ENCODE data around the gene ECE2. TPM values are rescaled to one million over a fixed set of nuclear protein-coding genes. Genes with fewer than 3 reads are reported as not detected.

The ECE2 gene
- total RNA-seq, 2 experiments from 2014 or later, result not detected

- intact Hi-C loops (cut with micrococcal nuclease; ENCODE audit: unreplicated experiment), result no loop called here
Observed at GRCh38 chr3:184290331-184290730, 14.5 kb downstream of the ECE2 start.

GRCh38 chr3:184291044-184291737 is 15.4 kb downstream of the ECE2 start:
- no peak for TF ChIP-seq CTCF (conservative IDR thresholded peaks at IDR 0.05; ENCODE audit: low read length)
- TF ChIP-seq EZH2phosphoT487 (IDR thresholded peaks at IDR 0.05; ENCODE audit: borderline replicate concordance, low read depth, low read length), result no peak
- H3K4me1 ChIP-seq (ENCODE audit: insufficient read depth, low read length, poor library complexity, severe bottlenecking), result no peaks in the 10 kb centered on the region
- H3K9me2 ChIP-seq (ENCODE audit: insufficient read depth, low read length), result no peaks in the 10 kb centered on the region
- H3K27ac ChIP-seq (ENCODE audit: low read depth, low read length, poor library complexity, severe bottlenecking), result no peak overlapping the region
- H4K20me1 ChIP-seq (ENCODE audit: insufficient read depth, low read length), result no peaks in the 10 kb centered on the region
- no peaks in the 10 kb centered on the region for H3K9me3 ChIP-seq (ENCODE audit: low read length)
- no peak overlapping the region for H2AFZ ChIP-seq (ENCODE audit: low read length)
- BruUV-seq (replicated peaks), result no TSS peak
- ChIA-PET POLR2A (no interaction called here), CTCF (ENCODE audit: unreplicated experiment) (no interaction called here)
- H3K79me2 ChIP-seq (ENCODE audit: insufficient read depth, low read depth, low read length), result no peaks in the 10 kb centered on the region
- intact Hi-C loops (cut with micrococcal nuclease; ENCODE audit: unreplicated experiment), result no loop called here
- no peak for DNase-seq (ENCODE audit: low spot score)
- H3K36me3 ChIP-seq (ENCODE audit: insufficient read depth, low read length), result no peaks in the 10 kb centered on the region
- no peak overlapping the region for H3K4me3 ChIP-seq (ENCODE audit: low read depth, low read length, poor library complexity, severe bottlenecking)
- no peak overlapping the region for H3K4me2 ChIP-seq (ENCODE audit: low read length)

More at GRCh38 chr3:184290331-184290730, 14.5 kb downstream of the ECE2 start:
- Histone ChIP-seq H3K9me2 (ENCODE audit: insufficient read depth, low read length) (no peaks in the 10 kb centered on the region), H3K79me2 (ENCODE audit: insufficient read depth, low read depth, low read length) (no peaks in the 10 kb centered on the region), H3K36me3 (ENCODE audit: insufficient read depth, low read length) (no peaks in the 10 kb centered on the region), H4K20me1 (ENCODE audit: insufficient read depth, low read length) (no peaks in the 10 kb centered on the region), H3K27ac (ENCODE audit: low read depth, low read length, poor library complexity, severe bottlenecking) (no peak overlapping the region), H3K4me1 (ENCODE audit: insufficient read depth, low read length, poor library complexity, severe bottlenecking) (no peaks in the 10 kb centered on the region), H3K9me3 (ENCODE audit: low read length) (no peaks in the 10 kb centered on the region), H3K4me2 (ENCODE audit: low read length) (no peak overlapping the region), H3K4me3 (ENCODE audit: low read depth, low read length, poor library complexity, severe bottlenecking) (no peak overlapping the region), H2AFZ (ENCODE audit: low read length) (no peak overlapping the region)
- no TSS peak for BruUV-seq (replicated peaks)
- ChIA-PET POLR2A (no interaction called here), CTCF (ENCODE audit: unreplicated experiment) (no interaction called here)
- TF ChIP-seq CTCF (conservative IDR thresholded peaks at IDR 0.05; ENCODE audit: low read length) (no peak), EZH2phosphoT487 (IDR thresholded peaks at IDR 0.05; ENCODE audit: borderline replicate concordance, low read depth, low read length) (no peak)
- DNase-seq (ENCODE audit: low spot score), result no peak

GRCh38 chr3:184291738-184292445 is 16.1 kb downstream of the ECE2 start:
- no peaks in the 10 kb centered on the region for H3K9me3 ChIP-seq (ENCODE audit: low read length)
- no peaks in the 10 kb centered on the region for H3K4me1 ChIP-seq (ENCODE audit: insufficient read depth, low read length, poor library complexity, severe bottlenecking)
- H2AFZ ChIP-seq (ENCODE audit: low read length), result no peak overlapping the region
- DNase-seq (ENCODE audit: low spot score), result no peak
- POLR2A ChIA-PET, result no interaction called here
- no TSS peak for BruUV-seq (replicated peaks)
- H3K36me3 ChIP-seq (ENCODE audit: insufficient read depth, low read length), result no peaks in the 10 kb centered on the region
- no peak overlapping the region for H3K27ac ChIP-seq (ENCODE audit: low read depth, low read length, poor library complexity, severe bottlenecking)
- no peaks in the 10 kb centered on the region for H4K20me1 ChIP-seq (ENCODE audit: insufficient read depth, low read length)
- no peak for TF ChIP-seq CTCF (conservative IDR thresholded peaks at IDR 0.05; ENCODE audit: low read length)
- TF ChIP-seq EZH2phosphoT487 (IDR thresholded peaks at IDR 0.05; ENCODE audit: borderline replicate concordance, low read depth, low read length), result no peak
- intact Hi-C loops (cut with micrococcal nuclease; ENCODE audit: unreplicated experiment), result no loop called here
- no peaks in the 10 kb centered on the region for H3K79me2 ChIP-seq (ENCODE audit: insufficient read depth, low read depth, low read length)
- no peak overlapping the region for H3K4me3 ChIP-seq (ENCODE audit: low read depth, low read length, poor library complexity, severe bottlenecking)
- CTCF ChIA-PET (ENCODE audit: unreplicated experiment), result no interaction called here
- no peak overlapping the region for H3K4me2 ChIP-seq (ENCODE audit: low read length)
- no peaks in the 10 kb centered on the region for H3K9me2 ChIP-seq (ENCODE audit: insufficient read depth, low read length)

Data from OCI-LY7 (cell line).